PC-9 (cell line): ENCODE results near the gene LRMDA. TPM values are rescaled to one million over a fixed set of nuclear protein-coding genes. Genes with fewer than 3 reads are reported as not detected.

Source experiments
- BruUV-seq: library from RNA; stranded (reverse); fragments of 400-500 nt; replicated peaks from 2 replicates; lab custom pipeline; 2021; lab: Mats Ljungman, UMichigan
- CTCF ChIA-PET: fragments of 300-600 bp; sonication (Branson Sonifier 250); formaldehyde crosslinking; loops from one replicate; lab custom pipeline; 2022; ENCODE audit warnings: antibody characterized with exemption; lab: Charles Lee
- POLR2A ChIA-PET: fragments of 300-600 bp; sonication (Branson Sonifier 250); formaldehyde crosslinking; loops from one replicate; lab custom pipeline; 2022; ENCODE audit warnings: antibody characterized with exemption; ENCODE audit not compliant: unreplicated experiment; lab: Charles Lee
- DNase-seq, 2 experiments: peaks; one replicate each; pipeline versions ENCODE4 v3.0.0 to v3.0.0-alpha.2; 2015 to 2022; ENCODE audit warnings: mixed read lengths in 1 of 2
- H2AFZ ChIP-seq: fragments of 200-600 bp; sonication (generic); 2 replicates; pipeline ENCODE4 v1.8.1; 2017; ENCODE audit warnings: antibody characterized with exemption
- H3F3A ChIP-seq: fragments of 200-600 bp; sonication (generic); 2 replicates; pipeline ENCODE4 v1.8.1; 2017; ENCODE audit warnings: antibody characterized with exemption, mild to moderate bottlenecking, low read depth; ENCODE audit not compliant: insufficient read depth
- H3K27ac ChIP-seq: fragments of 200-600 bp; sonication (generic); 2 replicates; pipeline ENCODE4 v1.6.1; 2016; ENCODE audit warnings: mixed run types
- H3K27me3 ChIP-seq: fragments of 200-600 bp; sonication (generic); 2 replicates; pipeline ENCODE4 v1.6.1; 2016; ENCODE audit warnings: low read depth, mixed run types; ENCODE audit not compliant: insufficient read depth
- H3K36me3 ChIP-seq: fragments of 200-600 bp; sonication (generic); 2 replicates; pipeline ENCODE4 v1.6.1; 2016; ENCODE audit warnings: low read depth, mixed run types
- H3K4me1 ChIP-seq: fragments of 200-600 bp; sonication (generic); replicated peaks from 2 replicates; pipeline ENCODE4 v1.6.1; 2016; ENCODE audit warnings: mixed run types; ENCODE audit not compliant: insufficient read depth
- H3K4me2 ChIP-seq: fragments of 200-600 bp; sonication (generic); 2 replicates; pipeline ENCODE4 v1.6.1; 2017; ENCODE audit warnings: mixed run types
- H3K4me3 ChIP-seq: fragments of 200-600 bp; sonication (generic); 2 replicates; pipeline ENCODE4 v1.6.1; 2016; ENCODE audit warnings: mixed run types
- H3K79me2 ChIP-seq: fragments of 200-600 bp; sonication (generic); 2 replicates; pipeline ENCODE4 v1.6.1; 2017; ENCODE audit warnings: low read depth, mixed run types
- H3K9me2 ChIP-seq: fragments of 200-600 bp; sonication (generic); 2 replicates; pipeline ENCODE4 v1.8.1; 2017; ENCODE audit warnings: mild to moderate bottlenecking; ENCODE audit not compliant: insufficient read depth
- H3K9me3 ChIP-seq: fragments of 200-600 bp; sonication (generic); 2 replicates; pipeline ENCODE4 v1.8.1; 2016; ENCODE audit warnings: low read depth; ENCODE audit not compliant: insufficient read depth
- H4K20me1 ChIP-seq: fragments of 200-600 bp; sonication (generic); 2 replicates; pipeline ENCODE4 v1.8.1; 2017; ENCODE audit not compliant: insufficient read depth
- CTCF ChIP-seq: fragments of 200-600 bp; sonication (generic); conservative IDR thresholded peaks from 2 replicates; pipeline ENCODE4 v1.6.1; 2017; ENCODE audit warnings: mixed run types, antibody characterized with exemption, mild to moderate bottlenecking, moderate library complexity
- EZH2 ChIP-seq: fragments of 200-600 bp; sonication (generic); IDR thresholded peaks from 2 replicates; pipeline ENCODE4 v1.8.0; 2017; ENCODE audit warnings: antibody characterized with exemption, low read depth
- intact Hi-C: fragments of 100-400 bp; cut with micrococcal nuclease; formaldehyde crosslinking; loops from one replicate; pipeline ENCODE4 v1.10.0; 2022; ENCODE audit not compliant: unreplicated experiment
- total RNA-seq: library from RNA; stranded (reverse); gene quantifications from 2 replicates; pipeline ENCODE4 v1.2.3, GENCODE V29; 2021

The LRMDA gene
- total RNA-seq, 1 experiment from 2014 or later: not detected

DNA sequence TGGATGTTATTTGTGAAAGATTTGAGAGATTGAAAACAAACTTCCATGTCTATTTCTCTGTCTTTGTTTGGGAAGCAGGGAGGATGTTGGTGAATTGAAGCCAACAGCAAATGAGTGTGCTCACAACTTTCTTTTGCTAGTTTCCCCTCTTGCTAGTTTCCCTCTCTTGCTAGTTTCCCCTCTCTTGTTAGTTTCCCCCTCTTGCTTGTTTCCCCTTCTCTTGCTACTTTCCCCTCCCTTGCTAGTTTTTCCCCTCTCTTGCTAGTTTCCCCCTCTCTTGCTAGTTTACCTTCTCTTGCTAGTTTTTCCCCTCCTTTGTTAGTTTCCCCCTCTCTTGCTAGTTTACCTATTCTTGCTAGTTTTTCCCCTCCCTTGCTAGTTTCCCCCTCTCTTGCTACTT lies 613.3 kb downstream of the LRMDA start:
- no peaks in the 10 kb centered on the region for H3K36me3 ChIP-seq
- TF ChIP-seq EZH2: no peak
- no peak for TF ChIP-seq CTCF
- no peak overlapping the region for H3K4me2 ChIP-seq
- no peaks in the 10 kb centered on the region for H3K9me2 ChIP-seq
- H3K9me3 ChIP-seq: no peaks in the 10 kb centered on the region
- ChIA-PET CTCF (no interaction called here), POLR2A (no interaction called here)
- H3F3A ChIP-seq: no peaks in the 10 kb centered on the region
- intact Hi-C loops: no loop called here
- no peaks in the 10 kb centered on the region for H4K20me1 ChIP-seq
- H3K4me1 ChIP-seq: no peaks in the 10 kb centered on the region
- H3K27me3 ChIP-seq: no peaks in the 10 kb centered on the region
- H3K4me3 ChIP-seq: no peak overlapping the region
- DNase-seq: no peak
- no peak overlapping the region for H2AFZ ChIP-seq
- no TSS peak for BruUV-seq
- no peak overlapping the region for H3K27ac ChIP-seq
- H3K79me2 ChIP-seq: no peaks in the 10 kb centered on the region

GRCh38 chr10:76045174-76045573 lies 613.8 kb downstream of the LRMDA start:
- Histone ChIP-seq H3F3A (no peaks in the 10 kb centered on the region), H2AFZ (no peak overlapping the region), H3K4me3 (no peak overlapping the region), H4K20me1 (no peaks in the 10 kb centered on the region), H3K9me2 (no peaks in the 10 kb centered on the region), H3K4me2 (no peak overlapping the region), H3K79me2 (no peaks in the 10 kb centered on the region), H3K36me3 (no peaks in the 10 kb centered on the region), H3K4me1 (no peaks in the 10 kb centered on the region), H3K27me3 (no peaks in the 10 kb centered on the region), H3K27ac (no peak overlapping the region), H3K9me3 (no peaks in the 10 kb centered on the region)
- TF ChIP-seq CTCF: no peak
- TF ChIP-seq EZH2: no peak
- intact Hi-C loops: no loop called here
- BruUV-seq: no TSS peak
- CTCF ChIA-PET: no interaction called here
- POLR2A ChIA-PET: no interaction called here
- DNase-seq: no peak

GRCh38 chr10:76047521-76047920 lies 616.1 kb downstream of the LRMDA start:
- TF ChIP-seq CTCF (no peak), EZH2 (no peak)
- H2AFZ ChIP-seq: no peak overlapping the region
- no peak for DNase-seq
- no peaks in the 10 kb centered on the region for H3K9me3 ChIP-seq
- no peaks in the 10 kb centered on the region for H3F3A ChIP-seq
- BruUV-seq: no TSS peak
- ChIA-PET CTCF (interaction anchor here (0.6 kb wide), 1 partner anchor 458 kb away, joined by 5 read pairs; no protein-coding TSS in a partner anchor), POLR2A (no interaction called here)
- no peak overlapping the region for H3K4me2 ChIP-seq
- H3K27me3 ChIP-seq: no peaks in the 10 kb centered on the region
- no peaks in the 10 kb centered on the region for H4K20me1 ChIP-seq
- no peak overlapping the region for H3K4me3 ChIP-seq
- intact Hi-C loops: no loop called here
- no peaks in the 10 kb centered on the region for H3K79me2 ChIP-seq
- no peak overlapping the region for H3K27ac ChIP-seq
- H3K4me1 ChIP-seq: no peaks in the 10 kb centered on the region
- no peaks in the 10 kb centered on the region for H3K9me2 ChIP-seq
- no peaks in the 10 kb centered on the region for H3K36me3 ChIP-seq
